Stimulated activated CD4-positive, alpha-beta T cell treated with anti-CD3 and anti-CD28 coated beads, Interleukin-12 subunit alpha, Interleukin-12 subunit beta, amount 100 ng/mL, for 24 hours (primary cell): ENCODE data around the gene GPR39.
"Not testable (repeated sequence)": the region's sequence is repeated elsewhere in the genome, so short reads cannot be mapped to it uniquely, and the experiment has no call there.

Experiments
- DNase-seq, 2 experiments: peaks; one replicate each; pipeline ENCODE4 v3.0.0-alpha.2; 2020; ENCODE audit warnings: low read depth in 2 of 2

Gene GPR39

DNA sequence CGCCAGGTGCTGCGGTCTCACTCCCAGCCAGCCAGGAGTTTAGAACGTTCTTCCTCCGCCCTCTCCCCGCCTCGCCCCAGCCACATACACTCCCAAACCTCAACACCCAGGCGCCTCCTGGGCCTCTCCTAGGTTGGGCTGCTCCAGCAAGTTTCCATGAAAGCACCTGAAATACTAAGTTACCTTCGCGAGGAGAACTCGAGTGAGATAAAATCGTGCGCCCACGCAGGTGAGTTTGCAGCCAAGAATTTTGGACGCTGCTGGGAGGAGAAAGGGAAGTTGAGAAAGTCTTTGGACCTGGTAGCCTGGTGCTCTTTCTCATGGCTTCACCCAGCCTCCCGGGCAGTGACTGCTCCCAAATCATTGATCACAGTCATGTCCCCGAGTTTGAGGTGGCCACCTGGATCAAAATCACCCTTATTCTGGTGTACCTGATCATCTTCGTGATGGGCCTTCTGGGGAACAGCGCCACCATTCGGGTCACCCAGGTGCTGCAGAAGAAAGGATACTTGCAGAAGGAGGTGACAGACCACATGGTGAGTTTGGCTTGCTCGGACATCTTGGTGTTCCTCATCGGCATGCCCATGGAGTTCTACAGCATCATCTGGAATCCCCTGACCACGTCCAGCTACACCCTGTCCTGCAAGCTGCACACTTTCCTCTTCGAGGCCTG, at the start of gene GPR39:
Gene GPR39 (plus strand): TSS at position 83 of the 673 bp plus-strand sequence.
- no peak for DNase-seq

GRCh38 chr2:132368191-132368590, 48.4 kb upstream of the GPR39 start:
- no peak for DNase-seq

- DNase-seq, result no peak
Measured at GRCh38 chr2:132372276-132372675, 44.3 kb upstream of the GPR39 start.

DNA sequence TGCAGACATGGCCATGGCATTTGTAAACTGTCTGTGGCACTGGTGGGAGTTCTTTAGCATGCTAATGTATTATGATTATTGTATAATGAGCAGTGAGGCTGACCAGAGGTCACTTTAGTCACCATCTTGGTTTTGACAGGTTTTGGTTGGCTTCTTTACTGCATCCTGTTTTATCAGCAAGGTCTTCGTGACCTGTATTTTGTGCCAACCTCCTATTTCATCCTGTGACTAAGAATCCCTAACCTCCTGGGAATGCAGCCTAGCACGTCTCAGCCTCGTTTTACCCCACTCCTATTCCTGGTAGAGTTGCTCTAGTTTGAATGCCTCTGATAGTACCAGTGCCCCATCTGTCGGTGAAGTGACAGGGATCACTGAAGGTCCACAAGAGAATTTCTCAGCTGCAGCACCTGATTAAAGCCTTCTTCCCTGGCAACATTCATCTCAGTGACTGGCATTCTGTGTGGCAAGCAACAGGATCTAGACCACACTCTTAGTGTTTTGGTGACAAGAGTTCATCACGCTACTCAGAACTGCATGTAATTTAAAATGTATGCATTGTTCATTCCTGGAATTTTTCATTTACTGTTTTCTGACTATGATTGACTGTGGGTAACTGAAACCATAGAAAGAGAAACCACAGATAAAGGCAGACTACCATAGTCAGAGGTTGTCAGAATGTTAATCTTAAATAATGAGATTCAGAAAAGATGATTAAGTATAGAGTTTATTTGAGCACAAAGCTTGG, 43.0 kb upstream of the GPR39 start:
- no peak for DNase-seq

DNA sequence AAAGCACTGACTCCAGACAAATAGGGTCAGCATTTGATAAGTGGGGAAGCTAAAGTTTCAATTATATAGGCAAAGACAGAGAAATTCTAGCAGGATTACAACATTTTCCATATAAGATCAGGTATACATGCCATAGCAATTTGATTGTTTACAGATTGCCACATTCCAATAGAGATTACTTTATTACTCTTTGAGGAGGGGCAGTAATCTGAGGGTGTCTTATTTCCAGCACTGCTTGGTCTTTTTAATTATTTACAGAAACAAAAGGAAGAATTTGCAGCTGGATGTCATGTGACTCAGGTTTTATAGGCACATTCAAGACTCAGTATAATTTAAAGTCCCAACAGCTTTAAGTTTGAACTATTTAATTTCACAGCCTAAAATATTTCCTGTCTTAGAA, 42.5 kb upstream of the GPR39 start:
- no peak for DNase-seq

DNA sequence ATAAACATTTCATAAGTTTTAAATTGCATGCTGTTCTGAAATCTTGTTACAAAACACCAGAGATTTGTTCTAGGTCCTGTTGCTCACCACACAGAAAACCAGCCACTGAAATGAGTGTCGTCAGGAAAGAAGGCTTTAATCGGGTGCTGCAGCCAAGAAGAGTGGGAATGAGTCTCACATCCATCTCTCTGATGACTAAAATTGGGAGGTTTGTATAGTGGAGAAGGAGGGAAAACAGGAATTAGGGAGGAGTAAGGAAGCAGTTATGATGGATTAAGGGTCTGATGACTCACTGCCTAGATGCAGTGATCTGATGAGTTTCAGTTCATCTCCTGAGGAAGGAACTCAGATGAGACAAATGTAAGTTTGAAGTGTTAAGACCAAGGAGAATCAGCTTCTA, 42.1 kb upstream of the GPR39 start:
- DNase-seq, result no peak

GRCh38 chr2:132374961-132375360, 41.6 kb upstream of the GPR39 start:
- no peak for DNase-seq

GRCh38 chr2:132381376-132381775, 35.2 kb upstream of the GPR39 start:
- no peak for DNase-seq

- no peak for DNase-seq
Measured at GRCh38 chr2:132383956-132384355, 32.6 kb upstream of the GPR39 start.

- DNase-seq, result no peak
Measured at GRCh38 chr2:132384491-132385151, 32.0 kb upstream of the GPR39 start.

DNA sequence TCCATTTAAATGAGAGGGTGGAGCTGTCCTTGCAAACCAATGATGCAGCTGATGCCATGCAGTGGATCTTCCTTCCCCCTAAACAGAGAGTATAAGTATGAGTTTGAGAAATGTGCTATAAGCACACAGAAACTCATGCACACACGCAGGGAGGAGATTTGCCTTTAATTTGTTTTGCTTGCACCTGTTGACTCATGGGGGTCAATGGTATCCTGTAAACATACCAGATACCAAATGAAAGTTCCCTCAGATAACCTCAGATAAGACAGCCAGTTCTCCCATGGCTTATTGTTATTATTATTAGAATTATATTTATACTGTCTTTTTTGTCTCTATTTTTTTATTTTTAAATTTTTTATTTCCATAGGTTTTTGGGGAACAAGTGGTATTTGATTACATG, 29.5 kb upstream of the GPR39 start:
- DNase-seq, result no peak

GRCh38 chr2:132390076-132390475, 26.5 kb upstream of the GPR39 start:
- DNase-seq, result no peak

- DNase-seq, result no peak
Measured at GRCh38 chr2:132391378-132391777, 25.2 kb upstream of the GPR39 start.

- DNase-seq, result no peak
Measured at GRCh38 chr2:132392221-132392620, 24.4 kb upstream of the GPR39 start.

GRCh38 chr2:132392879-132393278, 23.7 kb upstream of the GPR39 start:
- no peak for DNase-seq

DNA sequence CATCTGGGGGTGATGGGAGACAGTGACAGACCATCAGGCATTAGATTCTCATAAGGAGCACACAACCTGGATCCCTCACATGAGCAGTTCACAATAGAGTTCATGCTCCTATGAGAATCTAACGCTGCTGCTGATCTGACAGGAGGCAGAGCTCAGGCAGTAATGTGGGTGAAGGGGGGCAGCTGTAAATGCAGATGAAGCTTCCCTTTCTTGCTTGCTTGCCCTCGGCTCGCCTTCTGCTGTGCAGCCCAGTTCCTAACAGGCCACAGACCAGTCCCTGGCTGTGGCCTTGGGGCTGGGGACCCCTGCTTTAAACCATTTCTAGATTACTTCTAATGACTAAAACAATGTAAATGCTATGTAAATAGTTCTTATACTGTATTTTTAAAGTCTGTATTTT, 19.6 kb upstream of the GPR39 start:
- DNase-seq, result not testable (repeated sequence)

GRCh38 chr2:132400169-132400900, 16.3 kb upstream of the GPR39 start:
- no peak for DNase-seq

DNA sequence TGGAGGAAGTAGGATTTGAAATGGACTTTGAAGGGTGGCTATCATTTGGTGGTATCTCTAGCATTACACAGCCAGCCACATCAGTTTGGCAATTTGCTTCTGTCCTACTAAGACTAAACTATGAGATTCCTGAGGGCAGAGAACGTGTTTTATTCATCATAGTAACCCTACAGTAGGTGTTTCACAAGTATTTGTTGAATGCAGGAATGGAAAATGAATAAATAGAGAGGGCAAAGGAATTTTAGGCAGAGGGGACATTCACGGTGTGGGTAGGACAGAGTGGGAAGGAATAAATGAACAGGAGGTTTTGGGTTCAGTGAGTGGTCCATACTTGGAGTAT, 15.7 kb upstream of the GPR39 start:
- DNase-seq, result no peak

DNA sequence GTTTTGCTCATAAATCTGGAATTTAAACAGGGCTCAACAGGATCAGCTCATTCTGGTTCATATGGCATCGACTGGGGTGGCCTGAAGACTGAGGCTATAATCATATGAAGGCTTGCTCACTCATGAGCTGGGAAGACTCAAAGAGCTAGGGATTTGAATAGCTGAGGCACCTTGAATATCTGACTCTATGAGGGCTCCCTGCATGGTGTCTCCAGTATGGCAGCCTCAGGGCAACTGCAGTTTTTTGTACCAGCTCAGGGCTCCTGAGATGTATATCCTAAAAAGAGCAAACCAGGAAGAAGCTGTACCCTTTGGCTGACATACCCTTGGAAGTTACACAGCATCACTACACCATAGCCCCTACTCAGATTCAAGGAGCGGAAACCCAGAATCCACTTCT, 15.3 kb upstream of the GPR39 start:
- DNase-seq, result no peak

DNA sequence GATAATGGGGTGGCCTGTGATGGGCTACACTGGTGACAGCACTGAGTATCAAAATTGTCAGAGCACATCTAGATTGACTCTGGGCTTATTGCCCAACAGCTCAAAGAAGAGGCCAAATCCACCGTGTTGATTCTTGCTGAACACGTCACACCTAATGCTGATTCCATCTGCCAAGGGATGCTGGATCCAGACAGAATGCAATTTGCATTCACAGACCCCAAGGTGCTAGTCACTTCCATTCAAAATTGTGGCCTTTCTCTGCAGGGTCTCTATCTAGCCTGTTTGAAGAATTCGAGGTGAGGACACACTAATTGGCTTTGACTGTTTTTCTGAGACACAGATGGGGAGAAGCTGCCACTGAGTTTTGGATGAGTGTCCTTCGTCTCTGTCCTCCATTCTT, 13.5 kb upstream of the GPR39 start:
- no peak for DNase-seq

GRCh38 chr2:132404056-132404455, 12.5 kb upstream of the GPR39 start:
- no peak for DNase-seq

DNA sequence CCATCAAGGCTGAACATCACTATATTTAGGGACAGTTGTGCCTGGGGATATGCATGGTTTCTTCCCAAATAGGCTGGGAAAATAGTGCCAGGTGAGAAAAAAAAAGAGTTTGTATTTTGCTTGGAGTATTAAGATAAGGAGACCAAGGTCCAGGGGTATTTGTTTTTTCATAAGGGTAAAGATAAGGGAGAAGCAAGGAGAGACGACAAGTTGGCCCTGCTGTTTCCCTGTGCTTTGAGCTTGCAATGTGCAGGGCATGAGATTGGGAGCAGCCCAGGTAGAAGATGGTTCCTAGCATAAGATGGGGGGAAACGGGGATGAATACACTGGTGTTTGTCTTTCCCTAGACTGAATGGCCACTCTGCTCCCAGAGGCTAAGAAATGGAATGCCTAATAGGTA, 8.8 kb upstream of the GPR39 start:
- DNase-seq, result no peak
